HepG2 (cell line): ENCODE data around the gene RSPH9. TPM values are rescaled to one million over a fixed set of nuclear protein-coding genes. Genes with fewer than 3 reads are reported as not detected.
A peak's percentile ranks its signal among the peaks of the same experiment; 100 is the strongest.

ENCODE experiments used
- AFF4 ChIP-seq: sonication (generic); formaldehyde crosslinking; IDR thresholded peaks from 2 replicates; pipeline ENCODE4 v1.4.0; 2020; ENCODE audit warnings: missing genetic modification reagents
- CERS6 ChIP-seq: sonication (generic); formaldehyde crosslinking; IDR thresholded peaks from 2 replicates; pipeline ENCODE4 v1.5.0; 2020; ENCODE audit warnings: missing genetic modification reagents
- NFKBIZ ChIP-seq: IDR thresholded peaks from 2 replicates; pipeline ENCODE4 v1.6.1; 2018; ENCODE audit warnings: missing genetic modification reagents, missing compliant biosample characterization
- NR2F2 ChIP-seq: IDR thresholded peaks from 2 replicates; pipeline ENCODE4 v1.6.1; 2012; ENCODE audit warnings: low read depth, inconsistent platforms, borderline replicate concordance
- RBAK ChIP-seq: sonication (generic); formaldehyde crosslinking; IDR thresholded peaks from 2 replicates; pipeline ENCODE4 v1.5.1; 2020; ENCODE audit warnings: mild to moderate bottlenecking, missing genetic modification reagents
- SIN3B ChIP-seq: fragments of 150-350 bp; IDR thresholded peaks from 2 replicates; pipeline ENCODE4 v1.6.1; 2014; ENCODE audit warnings: low read length
- SRY ChIP-seq: sonication (generic); formaldehyde crosslinking; IDR thresholded peaks from 2 replicates; pipeline ENCODE4 v1.8.0; 2022; ENCODE audit warnings: mild to moderate bottlenecking, missing genetic modification reagents
- TGIF2 ChIP-seq: IDR thresholded peaks from 2 replicates; pipeline ENCODE4 v1.6.1; 2016; ENCODE audit warnings: control low read depth, missing compliant biosample characterization
- THYN1 ChIP-seq: sonication (generic); formaldehyde crosslinking; IDR thresholded peaks from 2 replicates; pipeline ENCODE4 v1.8.1; 2023; ENCODE audit warnings: low read depth, mild to moderate bottlenecking, moderate library complexity, missing genetic modification reagents, borderline replicate concordance
- ZBTB3 ChIP-seq: sonication (generic); formaldehyde crosslinking; IDR thresholded peaks from 2 replicates; pipeline ENCODE4 v1.4.0; 2020; ENCODE audit warnings: low read depth, mild to moderate bottlenecking, moderate library complexity, missing genetic modification reagents, borderline replicate concordance
- ZHX1 ChIP-seq: sonication (generic); formaldehyde crosslinking; IDR thresholded peaks from 2 replicates; pipeline ENCODE4 v1.8.1; 2022; ENCODE audit warnings: low read depth, mild to moderate bottlenecking, missing genetic modification reagents
- ZNF383 ChIP-seq: sonication (generic); formaldehyde crosslinking; IDR thresholded peaks from 2 replicates; pipeline ENCODE4 v1.4.0; 2020; ENCODE audit warnings: missing genetic modification reagents, mild to moderate bottlenecking, borderline replicate concordance
- ZNF512 ChIP-seq: sonication (generic); formaldehyde crosslinking; IDR thresholded peaks from 2 replicates; pipeline ENCODE4 v1.4.0; 2020; ENCODE audit warnings: mild to moderate bottlenecking, missing genetic modification reagents
- ZNF768 ChIP-seq: sonication (generic); formaldehyde crosslinking; IDR thresholded peaks from 2 replicates; pipeline ENCODE4 v1.4.0; 2020; ENCODE audit warnings: missing genetic modification reagents
- polyA plus RNA-seq, 8 experiments: library from polyadenylated mRNA; depleted of rRNA in 3 of 8; stranded (reverse) in 7 of 8; unstranded in 1 of 8; fragments of >200 nt; fragmentation: Illumina TruSeq in 4 of 8; extraction: Trizol in 4 of 8; gene quantifications; 2 replicates each; pipeline versions ENCODE4 v1.2.1 to v1.2.3, GENCODE V29; 2011 to 2016; ENCODE audit warnings: low read depth in 4 of 8, missing spikeins in 1 of 8, mixed read lengths in 1 of 8; ENCODE audit not compliant: insufficient read depth in 1 of 8
- total RNA-seq, 5 experiments: library from RNA; depleted of rRNA; stranded (reverse); fragments of >200 nt; fragmentation: Illumina TruSeq; extraction: Trizol; gene quantifications; 2 replicates each; pipeline ENCODE4 v1.2.3, GENCODE V29; 2016; ENCODE audit warnings: low read depth in 1 of 5
- TF ChIP-seq, protein P1 (sequence below): sonication (generic); formaldehyde crosslinking; IDR thresholded peaks from 2 replicates; pipeline ENCODE4 v1.4.0; 2020; ENCODE audit warnings: low read depth, missing genetic modification reagents

RSPH9 gene
- total and polyA plus RNA-seq, 2 of the 13 experiments (the other 11 are each of a cell fraction or from before 2014, with no cell fraction given) = 0.04 TPM; not detected in 1

- TF ChIP-seq ZNF383 (no peak), SRY (0 out of 2 replicates have a peak, but pooled peaks have one; percentile 46), TGIF2 (CRISPR knock-in tag) (peak; percentile 46; the same call in 1 of the 2 replicates), THYN1 (0 out of 2 replicates have a peak, but pooled peaks have one; percentile 39), AFF4 (0 out of 2 replicates have a peak, but pooled peaks have one; percentile 21), SIN3B (no peak), ZNF512 (CRISPR knock-in tag) (no peak), RBAK (CRISPR knock-in tag) (no peak), NR2F2 (no peak; the same call in 1 of the 2 replicates), ZNF768 (CRISPR knock-in tag) (no peak), NFKBIZ (CRISPR knock-in tag) (peak; percentile 18; the same call in 1 of the 2 replicates), ZBTB3 (no peak), ZHX1 (CRISPR knock-in tag) (0 out of 2 replicates have a peak, but pooled peaks have one; percentile 36), CERS6 (CRISPR knock-in tag) (no peak)
- TF ChIP-seq, protein P1, sequence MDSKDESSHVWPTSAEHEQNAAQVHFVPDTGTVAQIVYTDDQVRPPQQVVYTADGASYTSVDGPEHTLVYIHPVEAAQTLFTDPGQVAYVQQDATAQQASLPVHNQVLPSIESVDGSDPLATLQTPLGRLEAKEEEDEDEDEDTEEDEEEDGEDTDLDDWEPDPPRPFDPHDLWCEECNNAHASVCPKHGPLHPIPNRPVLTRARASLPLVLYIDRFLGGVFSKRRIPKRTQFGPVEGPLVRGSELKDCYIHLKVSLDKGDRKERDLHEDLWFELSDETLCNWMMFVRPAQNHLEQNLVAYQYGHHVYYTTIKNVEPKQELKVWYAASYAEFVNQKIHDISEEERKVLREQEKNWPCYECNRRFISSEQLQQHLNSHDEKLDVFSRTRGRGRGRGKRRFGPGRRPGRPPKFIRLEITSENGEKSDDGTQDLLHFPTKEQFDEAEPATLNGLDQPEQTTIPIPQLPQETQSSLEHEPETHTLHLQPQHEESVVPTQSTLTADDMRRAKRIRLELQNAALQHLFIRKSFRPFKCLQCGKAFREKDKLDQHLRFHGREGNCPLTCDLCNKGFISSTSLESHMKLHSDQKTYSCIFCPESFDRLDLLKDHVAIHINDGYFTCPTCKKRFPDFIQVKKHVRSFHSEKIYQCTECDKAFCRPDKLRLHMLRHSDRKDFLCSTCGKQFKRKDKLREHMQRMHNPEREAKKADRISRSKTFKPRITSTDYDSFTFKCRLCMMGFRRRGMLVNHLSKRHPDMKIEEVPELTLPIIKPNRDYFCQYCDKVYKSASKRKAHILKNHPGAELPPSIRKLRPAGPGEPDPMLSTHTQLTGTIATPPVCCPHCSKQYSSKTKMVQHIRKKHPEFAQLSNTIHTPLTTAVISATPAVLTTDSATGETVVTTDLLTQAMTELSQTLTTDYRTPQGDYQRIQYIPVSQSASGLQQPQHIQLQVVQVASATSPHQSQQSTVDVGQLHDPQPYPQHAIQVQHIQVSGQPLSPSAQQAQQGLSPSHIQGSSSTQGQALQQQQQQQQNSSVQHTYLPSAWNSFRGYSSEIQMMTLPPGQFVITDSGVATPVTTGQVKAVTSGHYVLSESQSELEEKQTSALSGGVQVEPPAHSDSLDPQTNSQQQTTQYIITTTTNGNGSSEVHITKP (CRISPR knock-in tag) = 0 out of 2 replicates have a peak, but pooled peaks have one; percentile 10
These were observed 16.3 kb upstream of the RSPH9 start (continued) for GRCh38 chr6:43628393-43629103.
